GM21526 (cell line): ENCODE data around the gene MYBPC2.

Source experiments
- ATAC-seq: cut with Tn5 transposase; IDR thresholded peaks from one replicate; pipeline ENCODE4 v1.9.1; 2021; ENCODE audit warnings: moderate library complexity; ENCODE audit not compliant: unreplicated experiment, low FRiP score

Gene MYBPC2

GRCh38 chr19:50477751-50478515 lies 45.2 kb downstream of the MYBPC2 start:
- no peak for ATAC-seq

DNA sequence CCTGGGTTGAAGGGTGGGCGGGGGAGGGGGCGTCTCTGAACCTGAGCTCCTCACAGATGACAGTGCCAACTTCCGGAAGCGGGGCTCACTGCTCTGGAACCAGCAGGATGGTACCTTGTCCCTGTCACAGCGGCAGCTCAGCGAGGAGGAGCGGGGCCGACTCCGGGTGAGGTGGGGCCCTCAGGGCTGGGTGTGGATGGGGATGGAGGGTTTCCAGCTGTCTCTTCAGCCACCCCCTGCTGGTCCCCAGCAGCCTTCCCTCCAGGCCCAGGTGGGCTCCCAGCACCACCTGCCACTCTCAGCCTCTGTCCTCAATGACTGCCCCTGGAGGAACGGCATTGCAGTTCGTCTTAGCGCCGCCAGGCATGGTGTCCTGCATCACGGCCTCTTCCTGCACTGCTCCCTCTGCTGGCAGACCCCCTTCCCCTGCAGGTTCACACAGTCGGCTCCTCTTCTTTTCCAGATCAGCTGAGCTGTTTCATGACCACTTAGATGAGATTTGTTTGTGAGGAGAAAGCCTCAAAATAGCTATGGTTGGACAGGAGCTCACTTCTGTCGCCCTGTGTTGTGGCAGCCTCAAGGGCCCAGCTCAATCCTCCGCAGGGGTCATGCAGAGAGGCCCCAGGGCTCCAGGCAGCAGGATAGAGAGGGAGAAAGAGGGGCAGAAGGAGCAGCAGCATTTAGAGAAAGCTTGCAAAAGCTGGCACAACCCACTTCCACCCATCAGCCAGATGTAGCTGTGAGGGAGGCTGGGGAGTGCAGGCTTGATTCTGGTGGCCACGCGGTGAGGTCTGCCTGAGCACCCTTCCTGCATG lies 46.4 kb downstream of the MYBPC2 start:
- ATAC-seq, result no peak

DNA sequence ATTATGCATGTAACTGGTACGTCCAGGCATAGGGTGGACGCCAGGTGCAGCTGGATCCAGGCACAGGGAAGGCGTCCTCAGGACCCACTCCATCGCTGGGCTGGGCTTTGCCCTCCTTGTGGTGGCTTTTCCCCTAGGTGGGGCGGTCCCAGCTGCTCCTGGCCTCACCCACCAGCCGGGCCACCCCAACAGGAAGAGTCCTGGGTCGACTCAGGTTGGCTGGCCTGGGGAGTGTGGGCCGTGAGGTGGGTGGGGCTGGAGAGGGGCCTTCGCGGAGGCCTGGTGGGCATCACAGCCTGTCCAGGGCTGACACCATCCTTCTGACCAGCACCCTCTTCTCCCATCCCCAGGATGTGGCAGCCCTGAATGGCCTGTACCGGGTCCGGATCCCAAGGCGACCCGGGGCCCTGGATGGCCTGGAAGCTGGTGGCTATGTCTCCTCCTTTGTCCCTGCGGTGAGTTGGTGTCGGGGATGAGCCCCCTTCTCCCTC lies 47.1 kb downstream of the MYBPC2 start:
- ATAC-seq, result no peak

DNA sequence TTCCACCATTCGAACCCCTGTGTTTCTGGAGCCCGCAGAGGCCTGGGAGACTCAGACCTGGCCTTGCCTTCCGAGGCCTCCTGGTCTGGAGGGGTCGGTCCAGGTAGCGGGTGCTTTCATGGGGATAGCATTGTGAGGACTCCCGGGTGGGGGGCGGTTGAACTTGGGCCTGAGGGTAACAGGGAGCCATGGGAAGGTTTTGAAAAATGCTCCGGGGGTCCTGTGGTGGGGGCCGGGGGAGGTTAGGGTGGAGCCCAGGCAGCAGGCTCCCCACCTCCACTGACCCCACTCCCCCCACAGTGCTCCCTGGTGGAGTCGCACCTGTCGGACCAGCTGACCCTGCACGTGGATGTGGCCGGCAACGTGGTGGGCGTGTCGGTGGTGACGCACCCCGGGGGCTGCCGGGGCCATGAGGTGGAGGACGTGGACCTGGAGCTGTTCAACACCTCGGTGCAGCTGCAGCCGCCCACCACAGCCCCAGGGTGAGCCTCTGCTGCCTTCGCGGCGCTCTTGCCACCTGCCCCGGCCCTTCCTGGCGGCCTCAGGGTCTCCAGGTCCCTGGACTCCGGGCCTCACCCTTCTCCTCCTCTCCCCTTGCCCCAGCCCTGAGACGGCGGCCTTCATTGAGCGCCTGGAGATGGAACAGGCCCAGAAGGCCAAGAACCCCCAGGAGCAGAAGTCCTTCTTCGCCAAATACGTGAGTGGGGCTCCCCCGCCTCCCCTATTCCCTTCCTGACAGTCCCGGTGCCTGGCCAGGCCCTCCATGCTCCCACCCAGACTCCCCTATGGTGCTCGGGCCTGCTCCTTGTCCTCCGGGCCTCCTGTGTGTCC lies 47.8 kb downstream of the MYBPC2 start:
- ATAC-seq, result no peak

DNA sequence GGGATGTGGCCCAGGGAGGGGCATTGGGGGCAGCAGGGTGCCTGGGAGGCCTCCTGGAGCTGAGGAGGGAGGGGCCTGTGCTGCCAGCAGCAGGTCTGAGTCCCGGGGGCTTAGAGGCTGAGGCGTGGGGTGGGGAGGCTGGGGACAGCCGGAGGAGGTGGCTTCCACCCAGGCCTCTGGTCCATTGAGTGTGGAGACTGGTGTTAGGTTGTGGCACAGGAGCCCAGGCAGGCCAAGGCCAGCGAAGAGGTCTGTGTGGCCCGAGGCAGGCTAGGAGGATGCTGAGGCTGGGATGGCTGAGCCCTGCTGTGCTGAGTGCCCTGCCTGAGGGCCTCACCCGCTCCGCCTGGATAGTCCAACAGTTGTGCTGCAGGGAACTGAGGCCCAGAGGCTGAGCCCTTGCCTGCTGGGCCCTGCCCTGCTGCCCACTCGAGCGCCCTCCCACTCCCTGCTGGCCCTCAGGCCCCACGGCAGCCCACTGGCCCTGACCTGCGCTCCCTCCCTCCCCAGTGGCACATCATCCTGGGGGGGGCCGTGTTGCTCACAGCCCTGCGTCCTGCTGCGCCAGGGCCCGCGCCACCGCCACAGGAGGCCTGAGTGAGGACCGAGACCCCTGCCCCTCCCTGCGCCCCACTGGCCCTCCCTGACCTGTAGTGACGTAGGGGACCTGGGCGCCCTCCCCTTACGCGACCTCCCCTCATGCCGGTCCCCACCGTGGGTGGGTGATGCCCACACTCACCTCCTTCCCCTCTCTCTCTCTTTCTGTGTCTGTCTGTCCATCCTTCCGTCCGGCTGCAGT lies 48.9 kb downstream of the MYBPC2 start:
- no peak for ATAC-seq

DNA sequence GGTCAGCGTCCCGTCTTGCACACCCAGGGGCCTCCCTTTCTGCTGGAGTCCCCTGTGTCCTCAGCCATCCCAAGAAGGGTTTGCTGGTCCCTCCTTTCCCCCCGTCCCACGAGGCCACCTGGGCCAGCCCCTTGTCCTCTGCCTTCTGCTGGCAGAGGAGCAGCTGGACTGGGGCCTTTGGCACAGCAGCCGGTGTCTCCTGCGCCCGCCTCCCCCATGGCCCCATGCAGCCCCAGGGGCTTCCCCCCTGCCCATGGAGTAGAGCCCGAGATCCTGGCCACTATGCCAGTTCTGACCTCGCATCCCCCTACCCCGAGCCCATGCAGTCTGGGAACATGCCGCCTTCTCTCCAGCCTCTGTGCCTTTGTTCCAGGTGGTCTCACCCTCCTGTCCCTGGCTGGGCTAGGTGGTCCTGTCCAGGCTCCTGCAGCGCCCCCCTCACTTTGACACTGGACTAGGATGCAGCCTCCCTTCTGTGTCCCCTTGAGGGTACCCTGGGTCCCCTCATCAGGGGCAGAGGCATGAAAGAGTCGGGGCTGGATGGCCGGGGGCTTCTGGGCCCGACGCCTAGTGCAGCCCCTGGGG lies 49.7 kb downstream of the MYBPC2 start:
- no peak for ATAC-seq

DNA sequence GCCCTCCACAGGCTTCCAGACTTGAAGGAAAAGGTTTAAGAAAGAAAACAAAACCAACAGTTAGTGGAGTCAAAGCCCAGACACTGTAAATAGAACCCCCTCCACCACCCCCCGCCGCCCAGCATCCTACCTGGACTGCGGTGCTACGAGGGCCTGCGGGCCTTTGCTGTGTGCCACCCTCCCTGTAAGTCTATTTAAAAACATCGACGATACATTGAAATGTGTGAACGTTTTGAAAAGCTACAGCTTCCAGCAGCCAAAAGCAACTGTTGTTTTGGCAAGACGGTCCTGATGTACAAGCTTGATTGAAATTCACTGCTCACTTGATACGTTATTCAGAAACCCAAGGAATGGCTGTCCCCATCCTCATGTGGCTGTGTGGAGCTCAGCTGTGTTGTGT lies 50.2 kb downstream of the MYBPC2 start:
- no peak for ATAC-seq

GRCh38 chr19:50485284-50485955 lies 52.7 kb downstream of the MYBPC2 start:
- ATAC-seq, result no peak

DNA sequence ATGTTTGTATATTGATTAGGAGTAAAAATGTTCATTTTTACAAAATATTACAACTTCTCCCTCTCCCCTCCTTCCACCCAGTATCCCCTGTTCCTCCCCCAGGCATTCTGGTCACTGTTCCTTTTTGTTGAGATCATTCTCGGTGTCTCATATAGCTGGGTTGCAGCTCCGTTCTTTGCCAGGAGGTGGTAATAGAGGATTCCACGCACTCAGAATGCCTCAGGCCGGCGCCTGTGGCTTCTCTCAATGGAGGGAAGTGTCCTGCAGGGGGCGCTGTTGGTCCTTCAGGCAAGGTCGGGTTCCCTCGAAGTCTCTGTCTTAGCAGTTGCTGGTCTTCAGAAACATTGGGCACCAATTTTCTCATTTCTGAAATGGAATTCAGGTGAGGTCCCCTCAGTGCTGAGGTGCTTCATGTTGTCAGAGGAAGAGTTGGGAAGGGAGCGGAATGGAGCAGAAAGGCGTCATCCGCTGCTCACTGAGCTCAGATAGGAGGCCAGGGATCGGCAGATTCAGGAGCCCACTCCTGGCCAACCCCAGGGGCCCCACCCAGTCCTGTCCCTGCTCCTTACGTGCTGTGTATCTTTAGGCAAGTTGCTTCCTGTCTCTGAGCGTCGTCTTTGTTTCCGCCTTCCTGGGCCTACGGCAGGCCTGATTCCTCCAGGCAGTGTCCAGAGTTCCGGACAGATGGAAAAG lies 54.3 kb downstream of the MYBPC2 start:
- no peak for ATAC-seq

- ATAC-seq, result no peak
Observed at GRCh38 chr19:50488389-50489194, 55.9 kb downstream of the MYBPC2 start.

GRCh38 chr19:50489461-50490011 lies 56.8 kb downstream of the MYBPC2 start:
- no peak for ATAC-seq

DNA sequence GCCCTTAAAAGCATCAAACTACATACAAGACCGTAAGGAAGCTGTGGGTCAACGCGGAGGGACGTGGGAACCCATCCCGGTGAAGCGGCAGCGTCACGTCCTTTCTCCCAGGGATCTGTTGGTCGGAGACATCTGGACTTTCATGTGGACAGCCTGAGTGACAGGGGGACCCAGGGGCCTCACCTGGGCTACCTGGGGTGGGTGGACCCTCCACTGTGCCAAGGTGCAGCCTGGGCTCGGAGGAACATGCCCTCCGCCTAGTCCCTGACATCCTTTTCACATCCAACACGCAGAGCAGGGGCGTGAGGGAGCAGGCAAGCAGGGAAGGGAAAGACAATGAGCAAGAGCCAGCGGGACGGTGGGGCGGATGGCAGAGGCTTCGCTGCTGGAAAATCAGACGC lies 57.7 kb downstream of the MYBPC2 start:
- no peak for ATAC-seq

DNA sequence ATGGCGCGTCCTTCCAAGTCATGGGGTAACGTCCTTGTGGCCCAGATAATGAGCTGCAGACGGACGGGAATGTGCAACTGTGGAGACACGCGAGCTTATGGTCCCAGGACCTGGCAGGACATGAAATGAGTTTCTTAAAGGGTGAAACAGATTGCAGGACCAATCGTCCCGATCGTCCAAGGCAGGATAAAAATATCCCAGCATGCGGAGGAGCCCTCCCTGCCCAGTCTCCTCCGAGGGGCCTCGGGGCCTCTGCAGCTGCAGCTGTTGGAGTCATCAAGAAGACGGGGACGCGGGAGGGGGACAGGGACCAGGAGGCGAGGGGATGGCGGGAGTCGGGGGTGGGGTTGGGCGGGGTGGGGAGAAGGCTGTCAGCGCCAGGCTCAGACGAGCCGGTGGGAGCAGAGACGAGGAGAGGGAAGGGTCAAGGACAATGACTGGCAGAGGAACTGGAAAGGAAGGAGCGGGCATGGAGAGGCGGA lies 58.3 kb downstream of the MYBPC2 start:
- no peak for ATAC-seq

- no peak for ATAC-seq
Observed at GRCh38 chr19:50492303-50493052, 59.8 kb downstream of the MYBPC2 start.

DNA sequence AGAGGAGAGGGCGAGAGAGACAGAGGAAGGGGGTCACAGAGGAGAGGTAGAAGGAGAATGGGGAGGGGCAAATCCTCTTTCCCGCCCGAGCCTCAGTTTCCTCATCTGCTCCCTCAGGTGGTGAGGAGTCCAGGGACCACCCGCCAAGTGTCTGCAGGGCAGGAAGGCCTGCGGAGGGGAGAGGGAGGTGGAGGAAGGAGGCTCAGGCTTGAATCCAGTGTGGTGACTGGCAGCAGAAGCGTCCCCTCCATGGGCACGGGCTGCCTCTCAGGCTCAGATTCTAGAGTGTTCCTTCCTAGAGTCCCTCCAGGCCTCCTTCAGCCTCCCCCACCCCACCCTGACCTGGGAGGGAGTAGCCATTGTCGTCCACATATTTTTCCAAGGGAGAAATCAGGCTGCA lies 60.5 kb downstream of the MYBPC2 start:
- ATAC-seq, result no peak

DNA sequence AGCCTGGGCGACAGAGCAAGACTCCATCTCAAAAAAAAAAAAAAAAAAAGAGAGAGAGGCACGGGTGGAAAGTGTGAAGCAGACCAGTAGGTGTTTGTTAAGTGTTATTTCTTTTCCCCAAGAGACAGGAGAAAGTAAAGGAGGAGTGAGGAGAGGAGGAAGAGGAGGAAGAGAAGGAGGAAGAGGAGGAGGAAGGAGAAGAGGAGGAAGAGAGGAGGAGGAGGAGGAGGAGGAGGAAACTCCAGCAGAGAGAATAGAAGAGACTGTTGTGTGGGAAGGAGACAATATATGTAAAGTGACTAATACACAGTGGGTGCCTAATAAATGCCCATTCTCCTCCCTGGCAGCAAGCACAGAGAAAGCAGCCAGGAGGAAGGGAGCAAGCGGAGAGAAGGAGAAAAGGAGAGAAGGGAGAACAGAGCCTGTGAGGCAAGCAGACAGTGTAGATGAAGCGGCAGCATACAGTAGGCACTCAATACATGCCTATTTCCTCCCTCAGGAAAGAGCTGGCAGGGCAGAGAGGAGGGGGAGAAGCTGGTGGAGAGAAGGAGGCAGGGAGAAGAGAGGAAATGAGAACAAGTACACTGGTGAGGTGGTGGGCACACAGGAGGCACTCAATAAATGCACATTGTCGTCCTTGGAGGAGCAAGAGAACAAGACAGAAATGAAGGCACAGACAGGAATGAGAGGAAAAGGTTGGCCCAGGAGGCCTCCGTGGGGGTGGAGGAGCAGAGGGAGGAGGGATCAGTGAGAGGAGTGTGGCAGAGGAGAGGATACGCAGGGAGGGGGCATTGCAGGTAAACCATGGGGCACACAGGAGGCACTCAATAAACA lies 61.7 kb downstream of the MYBPC2 start:
- no peak for ATAC-seq
